HG03460 (cell line): ENCODE results near the gene TWIST2.

Source experiments
- ATAC-seq: cut with Tn5 transposase; IDR thresholded peaks from one replicate; pipeline ENCODE4 v1.9.1; 2021; ENCODE audit not compliant: unreplicated experiment

Gene TWIST2

DNA sequence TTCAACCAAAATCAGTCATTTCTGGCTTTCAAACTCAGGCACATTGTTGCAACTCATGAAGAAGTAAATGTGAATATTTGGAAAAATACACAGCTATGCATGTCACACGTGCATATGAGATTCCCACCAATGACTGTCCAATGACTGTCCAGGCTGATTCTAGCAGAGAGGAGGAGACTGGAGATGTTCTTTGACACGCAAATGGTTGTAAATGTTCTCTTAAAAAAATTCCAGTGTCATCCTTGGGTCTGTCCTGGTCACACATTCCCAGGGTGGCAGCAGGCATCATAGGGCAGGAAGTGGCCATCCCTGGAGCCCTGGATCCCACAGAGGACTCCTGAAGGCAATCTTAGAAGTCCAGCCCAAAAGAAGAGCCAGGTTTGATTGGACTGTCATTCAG, 40.9 kb downstream of the TWIST2 start:
- ATAC-seq: no peak

DNA sequence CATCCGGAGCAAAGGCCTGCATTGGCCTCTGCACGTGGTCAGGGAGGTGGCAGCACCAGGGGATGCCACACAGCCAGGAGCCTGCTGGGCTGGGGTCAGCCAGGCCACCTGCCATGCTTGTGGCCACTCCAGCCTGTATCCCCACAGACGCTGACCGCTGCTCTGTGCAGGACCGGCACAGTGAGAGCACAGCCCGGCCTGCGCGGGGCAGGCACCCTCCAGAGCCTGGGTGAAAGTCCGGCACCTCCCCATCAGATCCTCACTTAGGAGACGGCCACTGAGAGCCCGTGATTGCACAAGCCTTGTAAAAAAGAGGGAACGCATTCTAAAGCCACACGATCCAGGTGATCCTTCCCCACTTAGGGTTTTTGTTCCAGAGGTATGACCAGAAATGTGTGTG, 42.2 kb downstream of the TWIST2 start:
- ATAC-seq: no peak

DNA sequence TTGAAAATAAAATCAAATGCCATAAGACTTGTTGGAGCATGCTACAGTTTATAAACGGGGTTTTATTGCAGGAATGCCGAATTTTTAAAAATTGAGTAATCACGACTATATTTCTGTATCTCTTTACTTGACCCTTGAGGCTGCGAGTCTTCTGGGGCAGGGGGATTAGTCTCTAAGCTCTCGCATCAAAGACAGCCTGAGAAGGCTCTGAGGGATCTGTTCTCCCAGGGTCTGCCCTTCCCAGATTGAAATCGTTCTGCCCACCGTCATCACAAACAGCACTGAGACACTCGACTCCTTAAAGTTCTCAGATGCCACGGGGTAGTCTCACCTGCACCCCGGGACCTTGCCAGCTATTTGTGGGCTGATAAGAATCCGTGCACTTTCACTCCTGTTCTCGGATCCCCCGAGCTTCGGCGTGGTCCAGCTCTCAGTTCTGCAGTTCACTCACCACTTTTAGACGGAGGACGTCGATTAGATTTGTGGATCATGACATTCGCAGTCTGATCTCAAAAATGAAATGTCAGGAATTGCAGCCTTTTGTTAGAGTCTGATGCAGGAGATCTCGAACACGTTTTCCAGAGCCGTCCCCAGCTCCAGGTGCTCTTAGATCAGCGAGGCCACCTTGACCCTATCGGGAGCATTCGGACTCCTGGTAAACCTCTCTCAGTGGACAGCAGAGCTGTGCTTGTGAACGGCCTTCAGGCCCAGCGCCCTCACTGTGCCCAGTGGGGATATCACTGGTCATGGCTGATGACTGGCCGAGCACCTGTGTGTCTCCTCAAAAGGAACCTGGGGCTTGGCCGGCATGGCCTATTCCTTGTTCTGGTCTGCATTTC, 43.0 kb downstream of the TWIST2 start:
- no peak for ATAC-seq

DNA sequence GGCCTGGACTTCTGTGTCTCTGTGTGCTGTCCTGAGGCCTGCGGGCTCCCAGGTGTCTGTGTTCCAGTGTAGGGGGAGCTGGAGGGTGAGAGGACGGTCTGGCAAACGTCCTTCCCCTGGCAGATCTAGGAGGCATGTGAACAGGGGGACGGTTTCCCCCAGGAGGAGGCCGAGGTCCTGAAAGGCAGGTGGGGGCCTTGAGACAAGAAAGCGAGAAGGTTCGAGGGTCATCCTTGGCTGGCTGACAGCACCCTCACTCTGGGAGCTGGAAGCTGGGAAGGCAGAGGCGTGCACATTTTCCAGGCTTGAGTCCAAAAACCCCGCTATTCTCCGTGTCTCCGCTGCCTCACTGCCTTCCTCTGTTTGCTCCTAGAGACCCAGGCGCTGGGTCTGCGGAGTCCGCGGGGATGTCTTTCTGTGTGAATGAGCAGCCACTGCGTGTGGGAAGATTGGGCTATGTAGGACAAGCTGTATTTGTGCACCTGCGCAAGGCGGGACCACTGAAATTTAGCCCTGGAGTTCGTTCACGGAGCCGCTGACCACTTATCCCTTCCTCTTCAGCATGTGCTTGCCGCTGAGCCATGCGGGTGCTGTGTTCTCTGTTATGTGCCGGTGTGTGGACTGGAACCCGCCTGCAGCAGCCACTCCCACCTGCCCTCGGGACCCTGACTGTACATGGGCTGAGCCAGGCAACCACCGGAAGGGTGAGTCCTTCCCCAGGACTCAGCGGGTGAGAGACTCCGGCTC, 43.7 kb downstream of the TWIST2 start:
- no peak for ATAC-seq

DNA sequence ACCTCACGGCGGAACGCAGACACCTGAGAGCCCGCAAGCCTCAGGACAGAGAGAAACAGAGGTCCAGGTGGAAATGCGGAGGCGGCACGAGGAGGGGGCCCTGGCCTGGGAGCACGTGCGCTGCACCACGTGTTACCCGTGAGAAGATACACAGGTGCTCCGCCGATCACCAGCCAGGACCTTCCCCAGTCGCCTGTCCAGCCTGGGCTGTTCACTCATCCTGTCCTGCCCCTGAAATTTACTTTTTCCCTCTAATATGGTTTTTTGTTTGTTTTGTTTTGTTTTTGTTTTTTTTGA, 44.3 kb downstream of the TWIST2 start:
- ATAC-seq: no peak

DNA sequence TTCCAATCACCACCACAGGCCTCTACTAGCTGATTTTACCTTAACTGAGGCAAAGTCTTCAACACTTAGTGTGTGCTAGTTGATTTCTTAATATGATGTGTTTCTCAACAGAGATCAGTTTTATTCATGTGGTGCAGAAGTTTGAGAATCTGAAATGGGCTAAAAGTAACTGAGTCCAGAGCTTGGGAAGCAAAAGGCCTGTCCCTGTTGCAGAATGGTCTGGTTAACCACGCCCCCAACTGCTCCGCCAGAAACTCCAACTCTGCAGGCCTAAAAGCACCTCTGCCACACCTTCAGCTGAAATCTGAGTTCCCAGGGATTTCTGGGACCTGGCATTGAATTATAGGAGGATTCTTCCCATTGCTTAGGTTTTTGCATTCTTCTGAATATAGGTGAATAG, 44.9 kb downstream of the TWIST2 start:
- no peak for ATAC-seq

DNA sequence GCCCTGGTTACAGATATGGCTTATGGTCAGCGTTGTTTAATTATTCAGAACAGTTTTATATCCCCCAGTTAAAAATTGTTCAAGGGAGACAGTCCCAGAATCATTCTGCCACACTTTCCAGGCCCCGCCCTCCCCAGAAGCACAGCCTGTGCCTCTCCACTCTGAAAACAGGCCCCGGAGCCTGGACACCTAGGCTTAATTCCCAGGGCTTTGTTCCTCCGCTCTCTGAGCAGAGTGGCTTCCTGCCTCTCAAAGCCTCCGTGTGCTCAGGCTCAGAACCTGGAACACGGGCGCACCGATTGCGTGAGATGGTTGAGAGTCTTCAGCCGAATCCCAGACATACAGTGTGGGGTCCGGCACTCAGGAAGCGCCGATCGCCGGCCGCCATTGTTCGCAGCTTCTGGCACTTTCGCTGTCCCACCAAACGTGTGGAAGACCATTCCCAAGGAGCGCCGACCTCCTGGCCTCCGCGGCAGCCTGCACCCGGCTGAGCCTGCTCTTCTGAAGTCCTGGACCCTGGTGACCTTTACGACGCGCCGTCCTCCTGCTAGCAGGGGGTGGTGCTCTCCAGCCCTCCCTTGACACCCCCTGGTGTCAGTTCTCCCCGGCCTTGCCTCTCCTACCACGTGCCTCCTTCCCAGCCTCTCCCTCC, 45.6 kb downstream of the TWIST2 start:
- no peak for ATAC-seq

DNA sequence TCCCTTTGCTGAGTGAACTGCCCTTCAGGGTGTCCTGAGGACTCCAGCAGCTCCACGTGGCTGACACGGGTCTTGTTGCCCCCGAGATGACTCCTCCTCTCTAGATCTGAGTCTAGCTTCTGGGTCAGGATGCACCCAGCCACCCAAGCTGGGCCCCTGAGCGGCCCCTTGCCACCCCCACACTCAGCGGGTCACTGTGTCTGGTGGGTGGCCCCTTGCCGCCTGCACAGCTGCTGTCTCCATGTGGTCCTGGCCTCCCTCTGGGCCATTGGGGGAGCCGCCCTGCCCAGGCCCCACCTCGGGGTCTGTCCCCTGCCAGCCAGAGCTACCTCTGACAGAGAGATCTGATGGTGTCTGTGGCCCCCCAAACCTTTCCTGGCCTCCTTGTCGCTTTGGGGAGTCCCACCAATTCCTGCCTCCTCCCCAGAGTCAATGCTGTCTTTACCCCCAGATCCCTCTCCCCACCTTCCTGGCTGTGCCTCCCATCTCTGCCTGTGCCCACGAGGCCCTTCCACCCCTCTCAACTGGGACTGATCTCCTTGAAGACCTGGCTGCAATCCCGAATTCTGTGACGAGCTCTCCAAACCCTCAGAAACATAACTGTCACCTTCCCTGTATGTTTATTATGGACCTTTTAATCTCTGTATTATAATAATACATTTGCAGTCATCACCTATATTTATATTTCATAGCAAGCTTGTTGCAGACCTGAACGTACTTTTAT, 46.5 kb downstream of the TWIST2 start:
- ATAC-seq: no peak

DNA sequence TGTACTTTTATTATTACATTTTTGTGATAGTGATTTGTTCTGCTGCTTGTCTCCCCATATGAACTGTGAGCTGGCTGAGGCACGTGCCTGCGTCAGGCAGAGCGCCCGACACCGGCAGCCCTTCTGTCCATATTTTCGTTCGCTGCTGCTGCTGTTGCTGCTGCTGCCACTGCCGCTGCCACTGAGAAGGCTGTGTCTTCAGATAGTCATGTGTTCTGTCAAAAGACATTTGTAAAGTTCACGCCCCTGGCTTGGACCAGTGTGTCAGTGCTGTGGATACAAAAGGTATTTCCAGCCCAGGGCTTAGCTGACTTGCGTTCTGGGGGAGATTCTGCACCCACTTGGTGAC, 47.0 kb downstream of the TWIST2 start:
- no peak for ATAC-seq

DNA sequence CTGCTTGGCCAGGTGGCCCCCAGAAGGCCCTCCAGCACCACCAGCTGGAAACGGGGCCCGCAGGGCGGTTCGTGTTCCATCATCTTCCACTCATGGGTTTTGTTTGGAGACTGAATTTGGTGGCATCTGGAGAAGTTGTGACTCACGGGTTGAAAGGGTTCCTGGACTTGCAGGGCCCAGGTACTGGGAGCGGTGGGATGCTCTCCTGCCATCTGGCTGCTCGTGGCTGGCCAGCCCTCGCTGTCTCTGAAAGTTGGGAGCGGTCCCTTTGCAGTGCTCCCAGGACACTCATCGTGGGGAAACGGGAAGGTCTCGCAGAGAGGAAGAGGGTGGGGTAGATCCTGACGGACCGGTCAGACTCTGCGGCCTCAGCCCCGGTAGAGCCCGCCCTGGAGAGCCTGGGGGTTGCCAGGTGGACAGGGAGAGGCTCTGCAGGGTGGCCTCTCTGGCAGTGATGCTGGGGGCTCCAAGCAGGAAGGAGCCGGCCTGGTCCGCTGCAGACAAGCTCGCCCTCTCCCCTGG, 47.5 kb downstream of the TWIST2 start:
- no peak for ATAC-seq

DNA sequence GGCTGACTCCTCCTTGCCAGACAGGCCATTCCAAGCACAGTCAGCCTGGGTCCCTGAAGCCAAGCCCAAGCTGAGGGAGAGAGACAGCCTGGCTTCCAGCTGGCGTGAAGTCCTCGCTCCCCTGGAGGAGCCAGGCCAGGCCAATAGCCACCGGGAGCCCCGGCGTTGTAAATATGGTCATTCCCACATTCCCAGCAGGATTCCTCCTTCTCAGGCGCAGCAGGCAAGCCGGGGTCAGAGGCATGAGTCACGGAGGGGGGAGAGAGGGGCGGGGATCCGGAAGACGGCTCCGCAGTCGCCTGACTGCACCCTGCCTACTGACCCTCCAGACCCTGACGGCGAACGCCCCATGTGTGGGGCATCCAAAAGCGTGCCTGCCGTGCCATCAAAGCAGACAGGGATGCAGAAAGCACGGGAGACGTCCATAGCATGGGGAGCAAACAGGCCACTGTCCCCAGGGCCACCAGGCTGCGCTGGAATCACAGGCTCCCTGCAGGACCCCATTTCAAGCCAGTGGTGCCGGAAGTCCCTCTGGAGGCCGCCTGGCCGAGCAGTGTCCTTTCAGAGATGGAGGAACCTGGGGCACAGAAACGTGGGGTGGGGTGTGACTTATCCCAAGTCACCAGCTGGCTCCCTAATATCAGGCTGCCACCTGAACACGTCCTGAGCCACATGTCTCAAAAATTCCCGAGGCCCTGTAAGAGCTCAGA, 48.2 kb downstream of the TWIST2 start:
- ATAC-seq: no peak

DNA sequence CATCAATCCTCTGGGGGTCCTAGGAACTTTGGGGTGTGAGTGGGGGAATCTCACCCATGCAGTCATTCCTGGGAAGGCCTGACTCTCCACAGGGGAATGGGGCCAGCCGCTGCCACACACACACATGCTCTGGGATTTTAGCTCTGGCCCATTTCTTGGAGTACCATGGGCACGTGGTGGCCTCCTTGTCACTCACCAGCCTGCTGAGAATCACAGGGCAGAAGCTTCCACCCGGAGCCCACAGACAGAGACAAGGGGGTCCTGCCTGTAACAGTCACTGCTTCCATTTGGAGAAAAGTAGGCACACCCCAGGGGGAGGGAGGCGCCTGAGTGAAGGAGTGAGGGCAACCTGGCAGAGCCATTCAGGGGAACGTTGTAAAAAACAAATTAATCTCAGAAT, 48.8 kb downstream of the TWIST2 start:
- no peak for ATAC-seq

DNA sequence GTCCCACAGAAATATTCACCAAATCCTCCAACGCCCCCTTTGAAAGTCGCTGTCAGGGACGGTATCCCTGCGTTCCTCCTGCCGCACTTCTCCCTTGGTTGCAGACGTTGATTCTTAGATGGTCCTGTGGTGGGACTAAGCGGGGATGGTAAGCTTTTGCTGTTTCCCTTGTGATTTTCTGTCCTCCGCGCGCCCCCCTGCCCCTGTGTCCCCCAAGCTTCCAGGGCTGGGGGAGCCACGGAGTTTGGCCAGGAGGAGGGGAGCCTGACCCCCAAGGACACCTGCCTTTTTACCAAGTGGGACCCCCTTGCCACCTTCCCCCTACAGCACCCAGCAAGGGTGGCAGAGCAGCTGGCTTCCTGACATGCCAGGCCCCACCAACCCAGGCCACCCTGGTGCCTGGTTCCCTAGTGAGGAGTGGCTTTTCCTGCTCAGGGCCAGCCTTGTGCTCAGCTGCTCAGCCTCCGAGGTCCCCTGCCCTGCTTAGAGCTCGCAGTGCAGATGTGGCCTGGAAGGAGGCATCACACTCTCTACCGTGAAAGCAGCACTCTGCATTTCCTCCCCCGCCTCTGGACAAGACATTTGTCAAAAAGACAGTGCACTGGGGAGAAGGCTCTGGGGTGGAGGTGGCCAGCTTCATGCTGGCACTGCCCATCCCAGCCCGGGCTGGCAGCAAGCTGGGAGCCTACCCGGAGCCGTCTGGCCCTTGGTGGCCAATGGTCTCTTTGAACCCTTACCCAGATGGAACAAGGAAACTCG, 49.4 kb downstream of the TWIST2 start:
- no peak for ATAC-seq

DNA sequence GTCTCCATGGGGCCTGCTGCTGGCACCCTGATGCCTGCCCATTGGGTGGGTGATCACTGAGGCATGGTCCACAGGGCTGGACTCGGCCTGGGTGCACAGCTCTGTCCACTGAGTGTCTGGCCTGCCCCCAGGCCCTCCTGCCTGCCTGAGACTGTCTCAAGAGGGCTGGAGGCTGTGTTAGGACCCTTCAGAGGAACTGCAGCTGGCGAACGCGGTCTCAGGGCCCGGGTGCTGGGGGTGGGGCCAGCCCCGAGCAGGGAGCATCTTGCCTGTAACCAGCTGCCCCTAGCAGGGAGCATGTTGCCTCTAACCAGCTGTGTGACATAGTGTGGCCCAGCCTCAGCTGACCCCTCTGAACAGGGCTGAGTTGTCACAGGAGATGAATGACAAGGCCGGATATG, 50.0 kb downstream of the TWIST2 start:
- no peak for ATAC-seq

DNA sequence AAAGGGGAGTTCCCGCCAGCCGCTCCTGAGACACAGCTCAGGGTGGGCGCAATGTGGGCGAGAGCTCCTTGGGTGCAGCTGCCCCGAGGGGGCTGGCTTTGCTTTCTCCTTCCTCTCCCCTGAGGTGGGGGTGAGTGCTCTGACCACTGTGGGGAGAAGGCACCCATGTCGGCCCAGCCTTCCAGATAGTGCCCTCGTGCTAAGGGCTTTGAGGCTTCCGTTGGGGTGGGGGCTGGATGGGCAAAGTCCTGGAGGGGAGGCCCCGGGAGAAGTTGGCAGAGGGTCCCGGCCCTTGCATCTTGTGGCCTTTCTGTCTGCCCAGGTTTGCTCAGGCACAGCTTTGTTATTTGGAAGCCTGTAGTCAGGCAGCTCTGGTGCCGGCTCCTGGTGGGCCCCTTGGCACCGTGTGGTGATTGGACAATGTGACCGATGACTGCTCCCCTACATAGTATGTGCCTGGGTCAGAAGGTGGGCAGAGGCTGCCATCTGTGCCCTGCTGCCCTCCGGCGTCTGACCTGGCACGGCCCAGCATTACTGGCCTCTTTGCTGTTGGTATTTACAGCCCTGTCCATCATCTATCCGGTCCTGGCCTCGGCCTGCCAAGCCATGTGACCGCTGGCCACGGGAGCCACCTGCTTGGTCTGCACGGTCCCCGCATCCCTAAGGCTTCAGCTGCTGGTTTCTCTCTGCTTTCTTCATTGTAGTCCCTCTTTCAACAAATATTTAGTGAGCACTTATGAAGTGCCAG, 50.8 kb downstream of the TWIST2 start:
- no peak for ATAC-seq

DNA sequence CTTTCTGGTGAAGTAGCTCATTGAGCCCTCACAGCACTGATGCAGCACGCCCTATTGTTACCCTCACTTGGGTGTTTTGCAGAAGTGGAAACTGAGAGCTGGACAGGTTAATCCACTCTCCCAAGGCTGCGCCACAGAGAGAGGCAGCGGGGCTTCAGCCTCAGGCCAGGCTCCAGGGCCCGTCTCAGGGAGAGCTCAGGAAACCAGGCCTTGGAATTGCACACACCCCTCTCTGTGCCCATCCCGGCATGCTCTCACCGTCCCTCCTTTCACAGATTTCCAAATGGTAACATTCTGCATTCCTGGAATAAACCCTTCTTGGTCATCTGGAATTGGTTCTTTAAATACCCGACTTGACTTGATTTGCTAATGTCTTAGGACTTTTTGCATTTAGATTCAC, 51.5 kb downstream of the TWIST2 start:
- no peak for ATAC-seq

DNA sequence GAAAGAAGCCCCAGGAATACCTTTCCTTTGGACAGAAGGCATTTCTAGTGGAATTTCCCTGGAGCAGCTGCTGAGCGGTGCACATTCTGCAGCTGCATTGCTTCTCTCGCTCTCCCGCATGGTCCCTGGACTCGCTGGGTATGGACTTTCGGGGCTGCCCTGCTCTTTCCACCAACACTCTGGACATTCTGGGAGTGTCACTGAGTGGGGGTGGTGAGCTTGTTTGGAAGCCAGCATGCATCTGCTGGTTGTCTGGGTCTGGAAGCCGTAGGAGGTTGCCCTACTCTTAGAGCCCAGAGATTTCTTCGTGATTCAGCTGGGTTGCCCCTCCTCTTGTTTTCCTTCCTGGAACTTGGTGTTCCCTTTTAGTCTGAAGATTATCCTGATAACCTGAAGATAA, 52.6 kb downstream of the TWIST2 start:
- ATAC-seq: no peak

DNA sequence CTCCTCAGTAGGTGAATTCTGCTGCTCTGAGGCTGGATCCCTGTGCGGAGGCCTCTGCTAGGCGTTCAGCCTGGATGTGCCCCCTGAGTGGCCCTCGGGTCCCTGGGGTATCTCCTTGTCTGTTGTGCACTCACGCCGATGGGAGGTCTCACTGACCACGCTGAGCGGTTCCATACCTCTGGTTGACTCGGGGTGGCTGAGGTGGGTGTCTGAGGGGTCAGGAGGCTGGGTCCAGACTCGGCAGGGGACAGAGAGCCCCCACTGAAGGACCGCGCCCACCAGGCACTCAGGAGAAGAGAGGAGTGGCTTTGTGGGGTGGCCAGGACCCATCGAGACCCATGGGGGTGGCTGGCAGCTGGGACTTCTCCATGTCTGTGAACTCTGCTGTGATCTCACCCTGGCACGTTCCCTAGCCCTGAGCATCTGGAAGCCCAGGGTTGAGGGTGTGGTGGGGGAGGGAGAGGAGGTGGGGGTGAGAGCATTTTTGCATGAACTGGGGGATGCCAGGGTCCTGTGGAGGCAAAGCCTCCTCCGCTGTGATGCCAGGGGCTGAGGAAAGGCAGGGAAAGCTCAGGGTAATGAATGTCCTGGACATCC, 53.7 kb downstream of the TWIST2 start:
- ATAC-seq: no peak

DNA sequence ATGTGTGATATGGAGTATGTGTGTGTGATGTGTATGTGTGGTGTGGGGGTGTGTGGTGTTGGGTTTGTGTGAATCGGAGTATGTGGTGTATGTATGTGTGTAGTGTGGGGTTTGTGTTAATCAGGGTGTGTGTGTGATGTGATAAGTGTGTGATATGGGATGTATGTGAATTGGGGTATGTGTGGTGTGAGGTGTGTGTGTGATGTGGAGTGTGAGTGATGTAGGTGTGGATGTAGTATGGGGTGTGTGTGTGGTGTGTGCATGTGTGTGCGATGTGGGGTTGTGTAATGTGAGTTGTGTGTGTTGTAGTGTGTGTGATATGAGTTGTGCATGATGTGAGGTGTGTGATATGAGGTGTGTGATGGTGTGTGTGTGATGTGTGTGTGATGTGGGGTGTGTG, 54.4 kb downstream of the TWIST2 start:
- ATAC-seq: no peak
